Measurements from ENCODE around the gene SLC22A23. TPM values are rescaled to one million over a fixed set of nuclear protein-coding genes. Genes with fewer than 3 reads are reported as not detected.

The SLC22A23 gene
- total RNA-seq, 1 experiment from 2014 or later: 6.8 TPM

DNA sequence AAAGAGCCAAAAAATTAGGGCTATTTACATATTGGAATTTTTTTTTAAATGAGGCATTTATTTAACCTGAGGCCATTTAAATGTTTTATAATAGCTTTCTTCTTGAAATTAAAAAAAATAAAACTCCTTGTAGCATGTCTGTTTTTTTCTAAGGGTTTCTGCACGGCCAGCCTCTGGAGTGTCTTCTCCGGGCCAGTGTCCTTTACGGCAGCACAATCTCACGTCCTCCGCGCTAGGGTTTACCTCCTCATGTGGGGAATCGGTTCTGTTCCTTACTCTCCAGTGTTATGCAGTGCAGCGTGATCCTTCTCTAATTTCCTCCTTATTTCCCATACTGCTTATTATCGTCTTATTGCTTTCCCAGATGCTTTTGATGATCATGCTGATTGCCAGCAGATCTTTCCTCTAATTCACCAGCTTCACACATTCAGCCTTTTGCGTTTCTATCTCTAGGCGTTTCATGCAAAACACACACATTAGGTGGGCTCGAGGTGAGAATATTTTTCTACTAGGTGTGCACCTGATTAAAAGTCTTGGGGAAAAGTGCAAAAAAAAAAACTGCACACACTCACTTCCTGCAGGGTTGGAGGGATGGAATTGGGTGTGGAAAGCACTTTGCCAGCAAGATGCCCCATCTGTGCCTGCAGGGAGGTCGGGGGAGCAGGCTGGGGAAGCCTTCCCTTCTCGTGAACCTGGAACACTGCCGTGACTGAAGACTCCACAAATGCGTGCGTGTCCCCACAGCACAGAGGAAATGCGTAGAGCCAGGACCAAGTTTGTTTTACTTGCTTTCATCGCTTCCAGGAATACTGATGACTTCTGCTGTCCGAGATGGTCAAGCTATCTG, 142.0 kb downstream of the SLC22A23 start:
- Histone ChIP-seq H2AFZ (ENCODE audit: low read length) (no peak overlapping the region), H3K27me3 (ENCODE audit: insufficient read depth, low read length) (no peaks in the 10 kb centered on the region), H4K91ac (ENCODE audit: insufficient read length, low read depth, low read length) (no peak overlapping the region), H3K79me1 (ENCODE audit: insufficient read depth, low read depth, low read length, poor library complexity, severe bottlenecking) (no peaks in the 10 kb centered on the region), H3K27ac (ENCODE audit: insufficient read length, low read depth, low read length) (no peak overlapping the region), H3K18ac (ENCODE audit: insufficient read length, low read depth, low read length) (no peak overlapping the region), H3K79me2 (ENCODE audit: insufficient read depth, low read length) (no peaks in the 10 kb centered on the region), H3K56ac (ENCODE audit: insufficient read length, low read depth, low read length) (no peak overlapping the region), H4K5ac (ENCODE audit: insufficient read length, low read depth, low read length) (no peak overlapping the region), H3K4ac (ENCODE audit: low read depth, low read length) (no peak overlapping the region), H2AK5ac (ENCODE audit: insufficient read length, low read length) (no peak overlapping the region), H2BK15ac (ENCODE audit: low read depth, low read length) (no peak overlapping the region), H4K8ac (replicated peaks; ENCODE audit: insufficient read length, low read depth, low read length) (no peak overlapping the region), H4K20me1 (ENCODE audit: control insufficient read depth, insufficient read depth, insufficient read length) (no peaks in the 10 kb centered on the region), H2BK20ac (ENCODE audit: low read depth, low read length, poor library complexity, severe bottlenecking) (no peak overlapping the region), H3K4me1 (ENCODE audit: insufficient read depth, low read length) (no peaks in the 10 kb centered on the region), H3K9ac (ENCODE audit: extremely low read depth, insufficient read length, low read length) (no peak overlapping the region), H3K14ac (ENCODE audit: insufficient read depth, low read length) (no peak overlapping the region), H2BK120ac (ENCODE audit: low read depth, low read length, poor library complexity, severe bottlenecking) (no peak overlapping the region), H3T11ph (ENCODE audit: low read length) (no peak overlapping the region), H2BK5ac (ENCODE audit: insufficient read length, low read length) (no peak overlapping the region), H3K23ac (ENCODE audit: insufficient read length, low read depth, low read length) (no peak overlapping the region), H3K4me2 (ENCODE audit: insufficient read depth, insufficient read length, low read length) (no peak overlapping the region), H2BK12ac (ENCODE audit: insufficient read length, low read depth, low read length) (no peak overlapping the region), H3K23me2 (ENCODE audit: insufficient read length, low read depth, low read length, poor library complexity, severe bottlenecking) (no peaks in the 10 kb centered on the region), H3K9me3 (ENCODE audit: control insufficient read depth, low read depth, low read length) (no peaks in the 10 kb centered on the region)
- Mint-ChIP-seq H3K36me3 (ENCODE audit: insufficient read depth in 1 of 3, low read depth in 3 of 3) (peaks cover 0 to 4% (median 0%) of the 10 kb centered on the region in 3 experiments; a peak in 2 of 7 replicates), H3K27ac (no peak overlapping the region), H3K4me1 (peaks cover 4 to 18% of the 10 kb centered on the region in 2 experiments; a peak in 3 of 4 replicates), H3K27me3 (ENCODE audit: low read depth) (no peaks in the 10 kb centered on the region; the same call in 1 of the 2 replicates), H3K4me3 (no peak overlapping the region), H3K9me3 (no peaks in the 10 kb centered on the region)
- DNase-seq: no peak
- TF ChIP-seq, protein P1, sequence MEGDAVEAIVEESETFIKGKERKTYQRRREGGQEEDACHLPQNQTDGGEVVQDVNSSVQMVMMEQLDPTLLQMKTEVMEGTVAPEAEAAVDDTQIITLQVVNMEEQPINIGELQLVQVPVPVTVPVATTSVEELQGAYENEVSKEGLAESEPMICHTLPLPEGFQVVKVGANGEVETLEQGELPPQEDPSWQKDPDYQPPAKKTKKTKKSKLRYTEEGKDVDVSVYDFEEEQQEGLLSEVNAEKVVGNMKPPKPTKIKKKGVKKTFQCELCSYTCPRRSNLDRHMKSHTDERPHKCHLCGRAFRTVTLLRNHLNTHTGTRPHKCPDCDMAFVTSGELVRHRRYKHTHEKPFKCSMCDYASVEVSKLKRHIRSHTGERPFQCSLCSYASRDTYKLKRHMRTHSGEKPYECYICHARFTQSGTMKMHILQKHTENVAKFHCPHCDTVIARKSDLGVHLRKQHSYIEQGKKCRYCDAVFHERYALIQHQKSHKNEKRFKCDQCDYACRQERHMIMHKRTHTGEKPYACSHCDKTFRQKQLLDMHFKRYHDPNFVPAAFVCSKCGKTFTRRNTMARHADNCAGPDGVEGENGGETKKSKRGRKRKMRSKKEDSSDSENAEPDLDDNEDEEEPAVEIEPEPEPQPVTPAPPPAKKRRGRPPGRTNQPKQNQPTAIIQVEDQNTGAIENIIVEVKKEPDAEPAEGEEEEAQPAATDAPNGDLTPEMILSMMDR (conservative IDR thresholded peaks at IDR 0.05): no peak
- WGBS (ENCODE audit: extremely low coverage, insufficient read length, low lambda C conversion rate): no CpG with 5 or more reads among the region's 20 CpGs
